HG03139 (cell line): ENCODE measurements around the gene DOCK9.

ENCODE experiments used
- ATAC-seq: cut with Tn5 transposase; IDR thresholded peaks from one replicate; pipeline ENCODE4 v1.9.1; 2021; ENCODE audit not compliant: unreplicated experiment

The DOCK9 gene

DNA sequence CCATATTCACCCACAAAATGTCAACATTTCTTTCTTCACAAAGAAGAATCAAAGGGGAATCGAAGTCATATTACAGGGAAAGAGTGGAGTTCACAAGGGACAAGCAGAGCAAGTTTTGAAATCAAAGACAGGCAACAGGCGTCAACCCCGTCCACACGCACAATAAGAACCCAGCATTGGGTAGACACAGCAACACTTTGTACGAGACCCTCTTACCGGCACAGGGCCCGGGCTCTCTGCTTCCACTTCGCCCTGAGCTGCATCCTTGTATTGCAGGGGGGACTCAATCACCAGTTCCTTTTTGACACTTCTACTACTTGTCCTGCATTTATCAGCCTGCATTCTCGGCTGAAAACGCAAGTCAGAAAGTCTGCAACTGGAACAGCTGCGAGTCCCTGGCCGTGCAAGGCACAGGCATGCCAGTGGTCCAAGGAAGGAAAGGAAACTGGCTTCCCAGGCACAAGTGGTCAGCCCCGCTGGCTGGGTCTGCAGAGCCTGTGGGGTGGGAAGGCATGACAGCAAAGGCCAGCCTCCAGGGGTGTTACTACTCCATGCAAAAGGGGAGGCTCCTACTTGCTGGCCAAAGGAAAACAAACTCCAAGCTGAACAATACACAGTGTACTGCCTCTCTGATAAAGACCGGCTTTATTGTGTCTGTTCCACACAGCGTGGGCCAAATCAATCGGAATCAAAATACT lies at the start of gene DOCK9:
TSS of gene DOCK9 (minus strand) at position 497 of the 698 bp plus-strand sequence. CDS start at position 342, 155 bp downstream.
- no peak for ATAC-seq

GRCh38 chr13:99027260-99027659 lies 49.4 kb upstream of the DOCK9 start:
- no peak for ATAC-seq

GRCh38 chr13:99022941-99023340 lies 45.1 kb upstream of the DOCK9 start:
- no peak for ATAC-seq

DNA sequence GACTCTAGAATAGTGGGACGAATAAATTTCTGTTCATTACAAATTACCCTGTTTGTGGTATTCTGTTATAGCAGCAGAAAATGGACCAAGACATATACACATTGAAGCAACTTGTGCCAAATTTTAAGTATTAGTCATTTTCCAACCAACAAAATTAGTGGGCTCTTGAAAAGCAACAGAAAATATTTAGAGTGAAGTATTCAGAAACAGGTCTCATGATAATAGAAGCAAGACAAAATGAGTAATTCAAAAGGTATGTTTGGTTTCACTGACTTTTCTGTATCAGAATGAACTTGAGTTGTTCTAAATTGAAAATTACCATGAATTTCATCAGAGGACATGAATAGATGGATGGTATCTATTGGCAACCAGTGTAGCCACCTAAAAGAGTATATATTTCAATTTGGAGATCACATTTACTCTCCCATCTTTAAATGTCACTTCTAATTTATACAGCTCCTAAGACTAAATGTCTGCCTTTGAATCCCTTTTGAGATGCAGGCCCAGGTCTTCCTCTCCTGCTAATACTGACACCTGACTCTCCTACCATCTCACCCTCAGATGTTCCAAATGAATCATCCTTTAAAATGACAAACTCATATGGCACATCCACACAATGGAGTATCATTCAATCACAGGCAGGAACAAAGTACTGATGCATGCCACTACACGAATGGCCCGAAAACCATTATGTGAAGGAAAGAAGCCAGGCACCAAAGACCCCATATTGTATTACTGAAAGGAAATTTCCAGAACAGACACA lies 40.7 kb upstream of the DOCK9 start:
- no peak for ATAC-seq

DNA sequence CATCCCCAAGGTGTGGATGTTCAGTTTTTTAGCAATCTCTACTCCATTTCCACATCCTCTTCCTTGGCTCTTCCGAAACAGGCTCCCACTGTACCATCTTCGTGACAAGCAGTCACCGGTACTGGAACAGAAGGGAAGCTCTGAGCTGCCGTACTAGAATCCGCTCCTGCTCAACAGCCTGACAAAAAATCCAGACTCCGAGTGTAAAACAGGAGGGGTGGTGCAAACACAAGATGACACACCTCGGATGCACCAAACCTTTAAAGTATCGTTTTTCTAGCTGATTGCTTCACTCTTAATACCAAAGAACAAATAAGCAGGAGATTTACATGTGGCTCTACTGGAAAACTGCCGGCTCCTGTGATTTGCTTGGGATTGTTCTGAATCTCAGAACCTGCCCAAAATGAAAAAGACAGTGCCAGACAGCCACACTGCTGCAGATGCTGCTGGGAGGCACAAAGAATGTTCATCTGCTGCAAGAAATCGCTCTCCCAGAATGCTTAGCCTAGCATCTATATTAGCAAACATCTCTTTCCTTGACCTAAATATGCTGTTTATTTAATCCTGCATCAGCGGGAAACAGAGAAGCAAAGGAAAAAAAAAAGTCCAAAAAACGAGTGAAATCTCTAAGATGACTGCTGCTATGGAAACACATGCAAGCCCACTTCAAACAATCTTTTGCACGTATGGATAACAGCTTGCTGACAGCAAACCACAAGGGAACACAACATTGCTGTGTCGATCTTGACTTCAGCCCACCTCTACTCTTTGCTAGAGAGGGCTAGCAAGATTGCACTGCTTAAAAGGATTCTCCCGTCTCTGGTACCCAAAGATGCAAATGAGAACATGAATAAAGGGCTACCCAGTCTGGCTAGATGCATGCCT lies 38.0 kb upstream of the DOCK9 start:
- ATAC-seq = no peak

DNA sequence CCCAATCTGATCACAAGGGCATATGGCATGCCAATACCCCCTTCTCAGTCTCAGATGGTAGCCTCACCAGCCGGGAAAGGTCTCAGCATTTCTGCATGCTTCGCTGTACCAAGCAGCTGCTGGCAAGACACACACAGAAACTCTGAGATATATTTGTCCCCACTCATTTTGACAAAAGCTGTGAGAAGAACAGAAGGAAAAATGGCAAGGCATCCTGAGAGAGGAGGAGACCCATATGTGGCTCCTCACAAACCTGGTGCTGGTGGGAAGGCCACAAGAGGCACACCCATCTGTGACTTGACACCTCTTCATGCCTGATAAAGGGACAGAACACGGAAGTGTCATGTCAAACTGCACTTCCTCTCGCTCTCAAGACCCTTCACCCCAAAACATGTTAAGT lies 36.7 kb upstream of the DOCK9 start:
- ATAC-seq = no peak

- no peak for ATAC-seq
These were observed 36.1 kb upstream of the DOCK9 start for GRCh38 chr13:99013951-99014350.

DNA sequence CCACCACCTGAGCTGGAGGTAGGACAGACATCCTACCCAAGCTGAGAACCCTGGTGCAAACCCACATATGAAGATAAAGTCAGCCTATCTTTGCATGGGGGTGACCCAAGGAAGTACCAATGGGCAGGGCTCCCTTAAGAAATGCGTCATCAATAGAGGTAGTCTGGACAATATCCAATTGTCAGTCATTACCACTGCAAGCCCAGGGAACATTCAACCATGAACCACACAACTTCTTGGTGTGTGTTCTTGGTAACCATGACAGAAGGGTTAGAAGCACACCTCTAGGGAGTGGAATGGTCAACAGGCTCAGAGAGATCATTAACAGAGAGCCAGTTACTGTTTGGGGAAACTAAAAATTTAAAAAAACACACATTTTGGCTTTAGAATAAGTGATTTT lies 34.7 kb upstream of the DOCK9 start:
- ATAC-seq = no peak

DNA sequence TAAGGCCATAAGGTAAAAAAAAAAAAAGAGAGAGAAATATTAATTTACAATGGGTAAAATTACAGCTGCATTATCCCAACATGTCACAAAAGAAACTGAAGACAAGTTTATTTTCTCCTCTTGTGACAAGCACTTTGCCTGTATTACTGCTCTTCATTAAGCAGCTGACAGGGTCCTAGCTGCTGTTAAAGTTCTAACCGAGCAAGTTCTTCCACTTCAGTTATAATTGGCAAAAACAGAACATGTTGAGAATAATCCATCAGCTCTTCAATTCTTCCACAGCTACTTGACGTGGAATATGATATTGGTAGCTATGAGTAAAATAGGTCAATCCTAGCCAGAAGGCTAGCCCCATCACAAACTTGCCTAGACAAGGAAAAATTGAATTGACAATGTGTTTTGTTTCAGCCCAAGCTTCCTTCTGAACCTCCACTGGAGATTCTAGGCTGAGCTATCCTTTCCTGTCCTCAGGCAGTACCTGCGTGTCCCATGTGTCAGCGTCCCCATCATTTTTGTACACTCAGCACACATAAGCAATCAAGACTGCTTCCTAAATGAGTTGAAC lies 32.2 kb upstream of the DOCK9 start:
- no peak for ATAC-seq

GRCh38 chr13:99008577-99008976 lies 30.7 kb upstream of the DOCK9 start:
- ATAC-seq = no peak

DNA sequence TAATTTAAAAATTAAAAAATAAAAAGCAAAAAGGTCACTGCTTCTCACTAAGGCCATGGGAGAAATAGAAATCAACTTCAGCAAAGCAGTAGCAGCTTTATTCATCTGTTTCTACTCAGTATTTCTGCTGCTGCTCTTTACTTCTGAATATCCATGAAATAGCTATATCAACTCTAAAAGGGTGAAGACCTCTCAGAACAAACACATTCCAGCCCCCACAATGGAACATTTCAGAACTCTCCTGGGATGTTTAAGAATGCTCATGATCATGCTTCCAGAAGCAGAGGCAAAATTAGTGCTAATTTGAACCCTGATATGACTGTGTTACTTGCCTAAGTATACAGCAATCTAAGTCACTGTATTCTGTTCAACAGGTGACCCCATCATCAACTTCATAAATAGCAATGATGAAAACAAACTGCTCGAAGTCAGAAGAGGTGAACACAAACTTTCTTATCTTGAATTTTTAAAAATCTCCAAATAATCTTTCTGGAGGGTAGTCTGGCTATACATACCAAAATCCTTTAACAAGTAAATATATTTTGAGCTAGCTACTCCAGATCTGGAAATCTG lies 29.6 kb upstream of the DOCK9 start:
- no peak for ATAC-seq

- ATAC-seq = no peak
These were observed 27.7 kb upstream of the DOCK9 start for GRCh38 chr13:99005609-99006008.

DNA sequence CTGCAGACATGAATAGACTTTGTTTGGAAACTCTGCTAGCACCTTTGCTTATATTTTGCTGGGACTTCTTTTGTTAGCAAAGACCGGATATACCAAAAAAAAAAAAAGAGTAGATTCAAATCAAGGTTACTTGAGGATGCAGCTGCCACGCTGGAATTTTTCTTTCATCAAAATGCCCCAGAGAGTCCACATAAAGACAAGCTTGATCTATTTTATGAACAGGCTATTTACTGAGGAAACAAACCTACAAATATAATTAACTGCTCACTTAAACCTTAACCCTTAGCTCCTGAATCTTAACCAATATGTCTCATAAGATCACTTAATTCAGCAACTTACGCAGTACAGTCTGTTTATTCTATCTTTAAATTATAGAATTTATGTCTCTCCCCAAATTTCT lies 27.1 kb upstream of the DOCK9 start:
- no peak for ATAC-seq

DNA sequence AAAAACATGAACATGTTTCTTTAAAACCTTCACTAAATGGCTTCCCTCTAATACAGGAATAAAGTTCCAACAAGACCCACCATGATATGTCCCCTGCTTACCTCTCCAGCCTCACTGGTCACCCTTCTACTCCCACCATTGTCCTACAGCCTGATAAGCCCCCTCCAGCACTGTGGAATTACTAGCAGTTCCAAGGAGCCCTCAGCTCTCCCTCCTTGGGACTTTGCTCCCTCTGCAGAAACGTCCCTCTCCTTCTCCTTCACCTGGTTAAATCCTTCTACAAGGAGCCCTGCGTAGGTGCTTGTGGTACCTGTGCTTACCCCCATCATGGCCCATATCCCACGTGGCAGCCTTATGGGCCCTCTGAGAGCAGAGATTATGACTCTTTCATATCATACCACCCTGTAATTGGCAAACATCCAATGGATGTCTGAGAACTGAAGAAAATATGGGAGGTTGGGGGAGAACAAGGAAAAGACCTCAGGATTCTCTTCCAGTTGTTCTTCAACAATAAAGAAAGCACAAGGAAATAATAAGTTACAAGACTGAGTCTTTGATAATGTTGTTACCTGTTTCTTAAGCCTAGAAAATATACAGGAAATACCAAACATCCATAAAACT lies 26.1 kb upstream of the DOCK9 start:
- ATAC-seq = no peak

GRCh38 chr13:99003186-99003585 lies 25.3 kb upstream of the DOCK9 start:
- ATAC-seq = no peak

- ATAC-seq = no peak
These were observed 24.4 kb upstream of the DOCK9 start for GRCh38 chr13:99002172-99002710.

- ATAC-seq = no peak
These were observed 22.3 kb upstream of the DOCK9 start for GRCh38 chr13:99000137-99000536.

DNA sequence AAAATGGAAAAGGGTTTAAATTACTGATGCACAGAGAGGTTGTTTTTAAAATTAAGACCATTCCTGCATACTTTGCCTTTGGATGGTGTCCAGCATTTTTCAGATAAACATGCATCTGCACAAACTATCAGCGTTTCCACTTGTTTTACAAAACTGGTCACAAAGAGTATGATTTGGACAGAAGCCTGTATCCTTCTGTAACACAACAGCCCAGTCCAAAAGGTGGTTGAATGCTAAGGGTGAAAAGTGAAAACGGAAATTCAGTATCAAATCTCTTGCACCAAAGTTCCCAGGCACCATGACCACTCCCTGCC lies 21.7 kb upstream of the DOCK9 start:
- ATAC-seq = no peak

DNA sequence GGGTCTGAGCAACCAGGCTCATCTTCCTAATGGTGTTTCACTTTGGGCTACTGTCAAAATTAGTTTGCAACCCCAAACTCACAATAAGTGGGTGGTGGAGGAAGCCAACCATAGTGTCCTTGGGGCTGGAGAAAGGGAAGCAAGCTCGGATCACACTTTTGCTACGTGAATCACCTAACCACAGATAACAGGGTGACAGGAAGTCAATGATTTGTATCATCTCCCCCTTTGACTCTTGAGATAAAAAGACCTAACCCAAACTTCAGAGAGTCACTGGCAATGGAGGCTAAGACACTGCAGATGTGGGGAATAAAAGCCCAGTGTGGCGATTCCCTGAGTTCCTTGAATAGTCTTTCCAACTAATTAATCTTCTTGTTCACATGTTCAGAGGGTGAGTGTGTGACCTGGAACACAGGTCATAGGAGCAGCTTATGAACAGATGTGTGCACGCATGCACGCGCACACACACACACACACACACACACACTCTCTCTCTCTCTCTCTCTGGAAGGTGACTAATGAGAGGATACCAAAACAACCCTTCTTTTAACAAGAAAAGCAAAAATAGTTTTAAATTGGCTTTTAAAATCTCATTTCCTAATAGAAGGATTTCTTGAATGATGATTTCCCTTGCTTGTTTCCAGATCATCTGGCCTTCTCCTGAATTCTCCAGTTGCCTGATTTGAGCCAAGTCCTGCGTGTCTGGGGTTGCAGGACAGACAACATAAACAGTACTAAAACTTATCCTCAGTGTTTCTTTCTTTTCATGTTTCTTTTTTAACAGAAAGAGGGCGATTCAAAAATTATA lies 21.2 kb upstream of the DOCK9 start:
- no peak for ATAC-seq
